Tibial artery (tissue), 4 donors: ENCODE measurements around the gene OSCP1.

Experiments
- DNase-seq, 2 donors: peaks; one replicate each; pipeline ENCODE4 v3.0.0-alpha.2; 2019
- H3K27ac ChIP-seq, 2 donors: fragments of 200-600 bp; sonication (generic) in 1 of 2; 1 replicate in 1 of 2; 2 replicates in 1 of 2; pipeline ENCODE4 v1.5.1; 2018 to 2019; ENCODE audit warnings: mild to moderate bottlenecking in 1 of 2
- H3K27me3 ChIP-seq, 2 donors: fragments of 200-600 bp; sonication (generic) in 1 of 2; one replicate each; pipeline versions ENCODE4 v1.5.1 to v1.6.0; 2016 to 2019
- H3K36me3 ChIP-seq, 3 donors: fragments of 200-600 bp; sonication (generic) in 2 of 3; one replicate each; pipeline ENCODE4 v1.5.1; 2016 to 2019; ENCODE audit warnings: mild to moderate bottlenecking in 2 of 3
- H3K4me1 ChIP-seq, 4 donors: fragments of 200-600 bp; sonication (generic) in 2 of 4; 1 replicate in 3 of 4; 2 replicates in 1 of 4; pipeline ENCODE4 v1.5.1; 2016 to 2019
- H3K4me3 ChIP-seq, 2 donors: fragments of 200-600 bp; sonication (generic) in 1 of 2; 1 replicate in 1 of 2; 2 replicates in 1 of 2; pipeline ENCODE4 v1.5.1; 2018 to 2019; ENCODE audit warnings: mild to moderate bottlenecking in 2 of 2
- H3K9me3 ChIP-seq, 3 donors: fragments of 200-600 bp; sonication (generic) in 1 of 3; one replicate each; pipeline ENCODE4 v1.5.1; 2016 to 2019
- CTCF ChIP-seq, 2 experiments: fragments of 200-600 bp in 1 of 2; fragments of 450-650 bp in 1 of 2; IDR thresholded peaks; one replicate each; pipeline ENCODE4 v1.5.1; 2017 to 2019; ENCODE audit warnings: antibody characterized with exemption in 2 of 2, mild to moderate bottlenecking in 1 of 2, moderate library complexity in 1 of 2
- intact Hi-C: fragments of 100-400 bp; cut with DNase I; formaldehyde crosslinking; loops from one replicate; pipeline ENCODE4 v1.15.0; 2023; ENCODE audit warnings: low total_unique reads

The OSCP1 gene

GRCh38 chr1:36463803-36464604 lies 13.8 kb upstream of the OSCP1 start, which contains the start of gene MRPS15:
Gene MRPS15, minus strand, starts transcription at chr1:36464384. Its CDS starts 109 bp downstream, at chr1:36464275.
- Histone ChIP-seq H3K27ac (peak within 1 kb of the TSS; percentile 92 to 97), H3K4me3 (peak within 1 kb of the TSS; percentile 85 to 91), H3K36me3 (peaks cover 20 to 33% (median 21%) of the 10 kb centered on the region in 3 donors), H3K9me3 (no peaks in the 10 kb centered on the region), H3K27me3 (no peaks in the 10 kb centered on the region), H3K4me1 (peaks cover 0 to 20% (median 14%) of the 10 kb centered on the region in 4 donors)
- intact Hi-C loops = no loop called here
- peak; percentile 97 to 98 for DNase-seq
- no peak for TF ChIP-seq CTCF (IDR thresholded peaks at IDR 0.05)

GRCh38 chr1:36463463-36463802 lies 13.2 kb upstream of the OSCP1 start:
- Histone ChIP-seq H3K27ac (peak overlapping the region; percentile 92 to 97), H3K4me1 (peaks cover 0 to 20% (median 14%) of the 10 kb centered on the region in 4 donors), H3K27me3 (no peaks in the 10 kb centered on the region), H3K36me3 (peaks cover 23 to 39% (median 27%) of the 10 kb centered on the region in 3 donors), H3K9me3 (no peaks in the 10 kb centered on the region), H3K4me3 (peak overlapping the region; percentile 85 to 91)
- no peak for DNase-seq
- no peak for TF ChIP-seq CTCF (IDR thresholded peaks at IDR 0.05)
- intact Hi-C loops = no loop called here

- Histone ChIP-seq H3K27ac (no peak overlapping the region), H3K9me3 (no peaks in the 10 kb centered on the region), H3K4me1 (peaks cover 0 to 15% (median 14%) of the 10 kb centered on the region in 4 donors), H3K4me3 (no peak overlapping the region), H3K27me3 (no peaks in the 10 kb centered on the region), H3K36me3 (peaks cover 51 to 84% (median 55%) of the 10 kb centered on the region in 3 donors)
- no peak for DNase-seq
- no peak for TF ChIP-seq CTCF (IDR thresholded peaks at IDR 0.05)
- intact Hi-C loops = no loop called here
Measured at GRCh38 chr1:36458910-36459309, 8.7 kb upstream of the OSCP1 start.

GRCh38 chr1:36457691-36458090 lies 7.4 kb upstream of the OSCP1 start:
- Histone ChIP-seq H3K4me3 (no peak overlapping the region), H3K27me3 (no peaks in the 10 kb centered on the region), H3K36me3 (peaks cover 51 to 84% (median 55%) of the 10 kb centered on the region in 3 donors), H3K4me1 (peaks cover 0 to 5% (median 3%) of the 10 kb centered on the region in 4 donors), H3K9me3 (no peaks in the 10 kb centered on the region), H3K27ac (no peak overlapping the region)
- DNase-seq = peak in 1 of 2 donors; percentile 51
- intact Hi-C loops = no loop called here
- TF ChIP-seq CTCF (IDR thresholded peaks at IDR 0.05) = no peak

GRCh38 chr1:36456391-36456928 lies 6.2 kb upstream of the OSCP1 start:
- TF ChIP-seq CTCF (IDR thresholded peaks at IDR 0.05) = no peak
- Histone ChIP-seq H3K27ac (no peak overlapping the region), H3K36me3 (peaks cover 51 to 75% (median 54%) of the 10 kb centered on the region in 3 donors), H3K4me1 (no peaks in the 10 kb centered on the region), H3K4me3 (no peak overlapping the region), H3K9me3 (no peaks in the 10 kb centered on the region), H3K27me3 (no peaks in the 10 kb centered on the region)
- intact Hi-C loops = no loop called here
- no peak for DNase-seq
